ENCODE results near the gene MLXIPL. TPM values are rescaled to one million over a fixed set of nuclear protein-coding genes. Genes with fewer than 3 reads are reported as not detected.

The MLXIPL gene
- total and polyA plus RNA-seq, 4 donors, result 50.3 to 384 (median 232) TPM

GRCh38 chr7:73622527-73622908, 1.8 kb downstream of the MLXIPL start:
- Histone ChIP-seq H3K4me1 (ENCODE audit: control insufficient read depth in 4 of 4, insufficient read depth in 4 of 4, low read length in 3 of 4) (peaks cover 11 to 50% (median 30%) of the 10 kb centered on the region in 4 donors), H3K36me3 (ENCODE audit: control insufficient read depth in 4 of 4, insufficient read depth in 3 of 4, low read depth in 1 of 4, low read length in 3 of 4) (peaks cover 0 to 8% (median 3%) of the 10 kb centered on the region in 4 donors), H3K9ac (ENCODE audit: low read depth in 1 of 2, low read length in 2 of 2) (peak overlapping the region in 1 of 2 donors; percentile 37), H3K4me3 (ENCODE audit: low read depth in 1 of 3, low read length in 3 of 3) (peak overlapping the region; percentile 81 to 91 (median 87)), H3K27me3 (ENCODE audit: control insufficient read depth in 4 of 4, insufficient read depth in 4 of 4, low read length in 3 of 4) (no peaks in the 10 kb centered on the region), H3K27ac (ENCODE audit: low read depth in 1 of 2, low read length in 2 of 2) (peak overlapping the region; percentile 44 to 48), H3K9me3 (ENCODE audit: control insufficient read depth in 4 of 4, low read length in 3 of 4) (no peaks in the 10 kb centered on the region)
- no peak for DNase-seq (ENCODE audit: low spot score)
- 11% methylated on average over 2 of the region's 2 CpGs for WGBS
- TF ChIP-seq HNF4A (conservative IDR thresholded peaks at IDR 0.05) (no peak), HNF4G (IDR thresholded peaks at IDR 0.05) (no peak), RXRA (IDR thresholded peaks at IDR 0.05) (no peak), NR2F2 (IDR thresholded peaks at IDR 0.05) (no peak), FOXA2 (IDR thresholded peaks at IDR 0.05) (no peak), CTCF (IDR thresholded peaks at IDR 0.05; ENCODE audit: low read depth, low read length, missing input control) (no peak), GABPA (IDR thresholded peaks at IDR 0.05 in 1 of 2, conservative IDR thresholded peaks at IDR 0.05 in 1 of 2) (no peak), YY1 (IDR thresholded peaks at IDR 0.05) (no peak), FOXA1 (IDR thresholded peaks at IDR 0.05) (no peak), TAF1 (conservative IDR thresholded peaks at IDR 0.05) (no peak), EGR1 (IDR thresholded peaks at IDR 0.05; ENCODE audit: low read depth in 2 of 2) (no peak), SP1 (IDR thresholded peaks at IDR 0.05) (no peak), RAD21 (IDR thresholded peaks at IDR 0.05) (no peak), ATF3 (IDR thresholded peaks at IDR 0.05) (no peak), ZBTB33 (IDR thresholded peaks at IDR 0.05) (no peak), MAX (IDR thresholded peaks at IDR 0.05) (no peak), JUND (IDR thresholded peaks at IDR 0.05) (no peak), REST (IDR thresholded peaks at IDR 0.05) (no peak)

Data from liver (tissue), 9 donors.